ENCODE results near the gene FIZ1. TPM values are rescaled to one million over a fixed set of nuclear protein-coding genes. Genes with fewer than 3 reads are reported as not detected.

Gene FIZ1
- total and polyA plus RNA-seq, 2 donors from 2014 or later: 11.9 to 17.9 TPM

- Histone ChIP-seq H3K36me3 (ENCODE audit: control insufficient read depth in 2 of 3, insufficient read depth in 3 of 3, low read length in 3 of 3) (no peaks in the 10 kb centered on the region), H3K9me3 (ENCODE audit: control insufficient read depth in 2 of 3, insufficient read depth in 1 of 3, low read length in 3 of 3) (no peaks in the 10 kb centered on the region), H3K4me3 (ENCODE audit: low read length in 3 of 3) (no peak within 1 kb of the TSS), H3K9ac (ENCODE audit: low read length in 3 of 3) (no peak within 1 kb of the TSS), H3K27me3 (ENCODE audit: control insufficient read depth, insufficient read depth, low read length) (no peaks in the 10 kb centered on the region), H3K27ac (ENCODE audit: low read depth in 2 of 2, low read length in 2 of 2) (no peak within 1 kb of the TSS), H3K4me1 (ENCODE audit: control insufficient read depth in 2 of 3, insufficient read depth in 2 of 3, low read depth in 1 of 3, low read length in 3 of 3) (peaks cover 0 to 2% (median 0%) of the 10 kb centered on the region in 3 donors)
- intact Hi-C loops (cut with DNase I): no loop called here
- DNase-seq: no peak
- no peak for FAIRE-seq
- TF ChIP-seq CTCF (IDR thresholded peaks at IDR 0.05; ENCODE audit: borderline replicate concordance, extremely low read depth, insufficient read depth): no peak
Measured at GRCh38 chr19:55545443-55545842, 53.9 kb downstream of the FIZ1 start, which contains the start of gene SBK3. Gene SBK3 (minus strand): TSS chr19:55545543. CDS start chr19:55545543, 0 bp downstream.

GRCh38 chr19:55544776-55545439, 54.4 kb downstream of the FIZ1 start:
- no peaks in the 10 kb centered on the region for H3K9me3 ChIP-seq (ENCODE audit: control insufficient read depth in 2 of 3, insufficient read depth in 1 of 3, low read length in 3 of 3)
- no peak for TF ChIP-seq CTCF (IDR thresholded peaks at IDR 0.05; ENCODE audit: borderline replicate concordance, extremely low read depth, insufficient read depth)
- H3K4me1 ChIP-seq (ENCODE audit: control insufficient read depth in 2 of 3, insufficient read depth in 2 of 3, low read depth in 1 of 3, low read length in 3 of 3): peaks cover 0 to 2% (median 0%) of the 10 kb centered on the region in 3 donors
- H3K27ac ChIP-seq (ENCODE audit: low read depth in 2 of 2, low read length in 2 of 2): no peak overlapping the region
- H3K36me3 ChIP-seq (ENCODE audit: control insufficient read depth in 2 of 3, insufficient read depth in 3 of 3, low read length in 3 of 3): no peaks in the 10 kb centered on the region
- DNase-seq: no peak
- H3K9ac ChIP-seq (ENCODE audit: low read length in 3 of 3): no peak overlapping the region
- no peak for FAIRE-seq
- intact Hi-C loops (cut with DNase I): no loop called here
- no peak overlapping the region for H3K4me3 ChIP-seq (ENCODE audit: low read length in 3 of 3)
- H3K27me3 ChIP-seq (ENCODE audit: control insufficient read depth, insufficient read depth, low read length): no peaks in the 10 kb centered on the region

- intact Hi-C loops (cut with DNase I): no loop called here
- FAIRE-seq (no peak), DNase-seq (no peak)
- H3K36me3 ChIP-seq (ENCODE audit: control insufficient read depth in 2 of 3, insufficient read depth in 3 of 3, low read length in 3 of 3): no peaks in the 10 kb centered on the region
- H3K4me1 ChIP-seq (ENCODE audit: control insufficient read depth in 2 of 3, insufficient read depth in 2 of 3, low read depth in 1 of 3, low read length in 3 of 3): peaks cover 0 to 2% (median 0%) of the 10 kb centered on the region in 3 donors
- no peak for TF ChIP-seq CTCF (IDR thresholded peaks at IDR 0.05; ENCODE audit: borderline replicate concordance, extremely low read depth, insufficient read depth)
- no peaks in the 10 kb centered on the region for H3K27me3 ChIP-seq (ENCODE audit: control insufficient read depth, insufficient read depth, low read length)
- no peak overlapping the region for H3K4me3 ChIP-seq (ENCODE audit: low read length in 3 of 3)
- no peak overlapping the region for H3K27ac ChIP-seq (ENCODE audit: low read depth in 2 of 2, low read length in 2 of 2)
- no peak overlapping the region for H3K9ac ChIP-seq (ENCODE audit: low read length in 3 of 3)
- H3K9me3 ChIP-seq (ENCODE audit: control insufficient read depth in 2 of 3, insufficient read depth in 1 of 3, low read length in 3 of 3): no peaks in the 10 kb centered on the region
Measured at GRCh38 chr19:55544014-55544413, 55.3 kb downstream of the FIZ1 start.
